Stimulated activated CD4-positive, alpha-beta T cell treated with anti-CD3 and anti-CD28 coated beads, Interleukin-4, amount 100 ng/mL, for 4 hours (primary cell): ENCODE results near the gene MEGF10.
"Not testable (repeated sequence)": the region's sequence is repeated elsewhere in the genome, so short reads cannot be mapped to it uniquely, and the experiment has no call there.

ENCODE experiments used
- DNase-seq, 2 experiments: peaks; one replicate each; pipeline ENCODE4 v3.0.0-alpha.2; 2020

Gene MEGF10

DNA sequence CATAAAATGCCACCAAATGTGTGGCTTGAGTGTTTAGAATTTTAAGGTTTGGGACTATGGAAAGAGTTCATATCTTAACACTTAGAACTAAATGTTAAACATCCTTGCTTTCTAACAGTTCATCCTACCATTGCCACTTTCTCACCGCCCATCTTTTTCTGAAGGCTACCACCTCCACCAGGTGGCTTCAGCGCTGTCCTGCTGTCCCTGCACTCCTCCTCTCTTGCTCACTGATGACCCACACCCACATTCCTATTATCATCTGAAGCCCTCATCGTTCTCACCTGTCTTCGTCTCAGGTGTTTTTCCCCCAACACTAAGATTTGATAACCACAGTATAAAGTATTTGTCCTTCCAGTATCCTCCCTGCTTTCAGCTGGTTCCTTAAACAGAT, 7.4 kb downstream of the MEGF10 start:
- DNase-seq = no peak

DNA sequence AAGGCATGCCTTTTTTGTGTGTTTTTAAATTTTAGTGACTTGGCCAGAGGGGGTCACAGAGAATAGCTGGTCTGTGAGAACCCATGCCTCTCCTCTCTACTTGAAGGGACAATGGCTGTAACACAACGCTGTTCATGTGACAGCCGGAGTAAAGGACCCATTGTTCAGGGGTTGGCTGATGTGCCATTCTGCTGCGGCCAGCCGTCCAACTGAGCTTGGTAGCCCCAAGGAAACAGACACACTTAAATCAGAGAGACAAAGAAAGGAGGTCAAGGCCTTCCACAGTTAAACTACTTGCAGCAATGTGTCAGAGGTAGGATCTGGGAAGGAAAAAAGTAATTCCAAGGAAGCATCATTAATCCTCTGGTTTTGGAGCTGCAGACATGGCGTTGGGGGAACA, 8.1 kb downstream of the MEGF10 start:
- DNase-seq = no peak

- no peak for DNase-seq
Observed at GRCh38 chr5:127299678-127300077, 9.1 kb downstream of the MEGF10 start.

DNA sequence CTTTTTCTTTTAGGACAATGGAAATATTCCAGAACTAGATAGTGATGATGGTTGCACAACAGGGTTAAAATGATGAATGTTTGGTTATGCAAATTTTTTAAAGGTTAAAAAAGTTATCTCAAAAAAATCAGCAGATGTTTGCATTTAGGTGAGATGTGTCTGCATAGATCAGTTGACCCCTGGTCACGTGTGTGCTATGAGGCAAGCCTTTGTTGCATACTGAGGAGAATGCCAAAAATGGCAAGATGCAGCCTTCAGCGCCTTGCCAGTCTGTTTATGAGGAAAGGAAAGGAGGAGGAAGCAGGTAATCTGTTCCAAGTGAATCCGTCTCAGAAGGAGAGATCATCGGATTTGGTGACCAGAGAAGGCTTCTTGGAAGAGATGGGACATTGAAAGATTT, 11.9 kb downstream of the MEGF10 start:
- no peak for DNase-seq

- no peak for DNase-seq
Observed at GRCh38 chr5:127303404-127303803, 12.8 kb downstream of the MEGF10 start.

- no peak for DNase-seq
Observed at GRCh38 chr5:127305493-127305892, 14.9 kb downstream of the MEGF10 start.

GRCh38 chr5:127306036-127306435, 15.4 kb downstream of the MEGF10 start:
- DNase-seq = no peak

DNA sequence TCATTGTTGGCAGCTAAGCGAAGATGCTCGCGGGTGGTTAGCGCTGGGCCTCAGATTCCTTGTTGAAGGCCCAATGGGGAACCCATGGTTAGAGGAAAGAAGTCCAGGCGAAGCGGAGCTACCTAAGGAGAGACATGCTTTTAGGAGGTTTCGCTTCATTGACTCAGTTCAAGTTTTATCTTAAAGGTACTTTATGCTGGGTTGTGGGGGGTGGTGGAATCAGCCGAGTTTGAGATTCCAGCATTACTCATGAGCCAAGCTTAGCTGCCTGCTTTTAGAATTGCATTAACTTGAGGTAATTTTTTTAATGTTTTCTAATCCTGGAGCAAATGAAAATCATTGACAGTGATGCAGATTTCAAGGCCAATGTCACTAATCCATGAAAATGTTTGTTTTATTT, 16.1 kb downstream of the MEGF10 start:
- DNase-seq = no peak

DNA sequence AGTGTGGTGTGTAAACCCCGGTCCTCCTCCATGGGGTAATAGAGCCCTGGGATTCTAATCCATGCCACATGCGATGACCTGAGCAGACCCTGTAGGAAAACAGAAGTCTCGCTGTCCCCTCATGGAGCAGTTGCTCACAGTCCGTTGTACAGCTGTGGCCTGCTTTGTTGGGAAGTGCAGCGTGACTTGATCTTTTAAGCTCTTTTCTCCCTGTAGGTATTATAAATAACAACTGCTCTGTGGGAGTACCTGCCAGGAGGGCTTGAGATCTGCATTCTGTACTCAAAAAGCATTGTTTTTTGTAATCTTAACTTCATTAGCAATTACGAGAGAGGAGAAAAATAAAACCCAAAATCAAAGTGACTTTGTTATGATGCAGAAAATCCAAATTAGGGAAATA, 17.3 kb downstream of the MEGF10 start:
- no peak for DNase-seq

DNA sequence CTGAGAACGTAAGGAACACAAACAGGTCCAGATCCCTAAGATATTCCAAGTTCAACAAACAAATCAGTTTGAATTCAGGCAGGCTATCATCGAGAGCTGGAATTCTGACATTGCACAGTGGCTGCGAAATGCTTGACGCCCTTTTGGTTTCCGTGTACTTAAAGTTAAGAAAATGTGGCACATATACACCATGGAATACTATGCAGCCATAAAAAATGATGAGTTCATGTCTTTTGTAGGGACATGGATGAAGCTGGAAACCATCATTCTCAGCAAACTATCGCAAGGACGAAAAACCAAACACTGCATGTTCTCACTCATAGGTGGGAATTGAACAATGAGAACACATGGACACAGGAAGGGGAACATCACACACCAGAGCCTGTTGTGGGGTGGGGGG, 17.7 kb downstream of the MEGF10 start:
- not testable (repeated sequence) for DNase-seq

GRCh38 chr5:127308945-127309344, 18.3 kb downstream of the MEGF10 start:
- DNase-seq = no peak

DNA sequence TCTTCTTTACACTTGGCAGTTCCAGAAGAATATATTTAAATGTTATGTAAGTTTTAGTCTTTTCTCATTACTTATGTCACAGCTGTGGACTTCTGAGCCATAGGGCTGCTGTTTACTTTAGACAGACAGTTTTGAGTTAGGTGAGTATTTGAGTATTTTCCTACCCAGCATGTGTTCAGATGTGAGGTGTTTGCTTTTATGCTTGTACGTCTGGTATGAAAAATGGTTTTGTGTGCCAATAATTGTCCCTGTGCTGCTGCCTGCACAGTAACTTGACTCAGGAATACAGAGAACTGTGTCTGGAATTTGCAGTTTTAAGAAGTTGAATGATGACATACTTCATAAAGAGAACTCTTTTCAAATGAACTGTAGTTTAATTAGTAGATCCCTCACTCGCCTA, 20.8 kb downstream of the MEGF10 start:
- DNase-seq = no peak

DNA sequence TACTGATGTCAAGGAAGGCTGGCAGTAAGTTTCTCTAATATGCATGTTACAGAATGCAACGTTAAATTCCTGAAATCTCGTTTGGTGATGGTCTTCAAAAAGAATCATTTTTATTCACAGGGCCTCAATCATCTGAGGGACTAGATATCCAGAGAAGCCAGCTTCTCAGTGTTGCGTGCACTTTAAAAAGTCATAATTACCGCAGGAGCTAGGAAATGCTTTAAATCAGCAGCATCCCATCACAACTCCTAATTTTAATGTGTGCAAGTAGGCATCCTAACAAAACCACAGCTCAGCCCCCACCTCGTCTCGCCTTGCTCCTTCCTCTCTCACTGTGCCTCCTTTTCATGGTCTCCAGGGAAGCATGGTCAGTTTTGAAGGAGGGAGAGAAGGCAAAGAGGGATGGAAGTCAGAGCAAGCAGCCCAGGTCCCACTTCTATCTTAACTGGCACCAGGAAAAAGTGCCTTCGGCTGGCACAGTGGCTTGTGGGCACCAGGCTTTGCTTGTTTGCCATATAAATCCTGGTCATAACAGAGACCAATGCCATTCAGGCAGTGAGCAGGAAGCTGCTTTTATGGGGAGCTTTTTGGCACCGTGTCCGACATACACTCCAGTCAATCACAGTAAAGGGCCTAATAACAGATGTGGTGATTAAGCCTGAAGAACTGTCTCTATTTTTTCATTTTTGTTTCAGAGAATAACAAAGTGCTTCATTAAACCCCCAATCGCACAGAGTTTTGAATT, 21.4 kb downstream of the MEGF10 start:
- DNase-seq = no peak

- no peak for DNase-seq
Observed at GRCh38 chr5:127313379-127313778, 22.8 kb downstream of the MEGF10 start.

DNA sequence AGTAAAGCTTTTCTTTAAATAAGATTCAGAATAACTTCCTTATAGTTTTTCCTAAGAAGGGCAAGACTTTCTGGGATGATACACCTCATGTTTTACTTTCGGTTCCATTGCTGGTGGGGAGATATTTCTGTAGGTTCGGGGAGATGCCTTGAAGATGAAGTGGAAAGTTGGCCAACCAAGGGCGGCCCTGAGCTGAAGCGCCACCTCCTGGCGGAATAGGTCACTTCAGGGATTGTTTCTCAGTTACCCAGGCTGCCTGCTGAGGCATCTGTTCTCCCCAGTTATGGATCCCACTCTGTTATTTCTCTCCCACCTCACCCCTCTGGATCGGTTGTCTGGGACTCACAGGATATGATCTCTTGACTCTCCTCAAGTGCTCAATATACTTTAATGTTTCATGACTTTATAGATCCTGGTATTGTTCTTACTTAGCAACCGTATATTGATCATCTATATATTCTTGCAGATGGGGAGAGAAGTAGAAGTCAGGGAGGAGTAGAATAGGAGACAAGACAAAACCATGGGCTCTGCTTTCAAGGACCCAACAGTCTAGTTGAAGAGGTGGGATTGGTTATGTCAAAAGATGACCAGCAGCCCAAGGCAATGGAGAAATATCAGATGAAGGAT, 23.4 kb downstream of the MEGF10 start:
- peak; percentile 44 to 64 for DNase-seq

DNA sequence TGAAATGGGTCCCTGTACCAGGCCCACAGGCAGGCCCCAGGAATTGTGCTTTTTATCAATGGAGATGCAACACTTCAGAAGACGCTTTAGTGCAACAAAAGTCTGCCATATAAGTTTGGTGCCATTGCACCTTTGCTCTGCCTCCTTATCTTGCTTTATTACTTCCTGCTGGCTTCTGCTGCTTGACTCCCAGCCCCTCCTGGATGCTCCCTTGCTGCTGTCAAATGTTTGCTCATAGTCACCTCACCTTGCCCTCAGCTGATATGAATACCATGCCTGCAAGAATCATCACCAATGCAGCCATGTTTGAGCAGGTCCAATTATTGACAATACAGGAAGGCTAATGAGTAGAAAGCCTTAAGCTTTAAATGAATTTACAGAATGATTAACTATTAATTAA, 25.4 kb downstream of the MEGF10 start:
- no peak for DNase-seq

DNA sequence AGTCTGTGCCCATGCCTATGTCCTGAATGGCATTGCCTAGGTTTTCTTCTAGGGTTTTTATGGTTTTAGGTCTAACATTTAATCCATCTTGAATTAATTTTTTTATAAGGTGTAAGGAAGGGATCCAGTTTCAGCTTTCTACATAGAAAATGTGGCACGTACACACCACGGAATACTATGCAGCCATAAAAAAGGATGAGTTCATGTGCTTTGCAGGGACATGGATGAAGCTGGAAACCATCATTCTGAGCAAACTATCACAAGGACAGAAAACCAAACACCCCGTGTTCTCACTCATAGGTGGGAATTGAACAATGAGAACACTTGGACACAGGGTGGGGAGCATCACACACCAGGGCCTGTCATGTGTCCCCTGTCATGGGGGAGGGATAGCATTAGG, 26.8 kb downstream of the MEGF10 start:
- not testable (repeated sequence) for DNase-seq

DNA sequence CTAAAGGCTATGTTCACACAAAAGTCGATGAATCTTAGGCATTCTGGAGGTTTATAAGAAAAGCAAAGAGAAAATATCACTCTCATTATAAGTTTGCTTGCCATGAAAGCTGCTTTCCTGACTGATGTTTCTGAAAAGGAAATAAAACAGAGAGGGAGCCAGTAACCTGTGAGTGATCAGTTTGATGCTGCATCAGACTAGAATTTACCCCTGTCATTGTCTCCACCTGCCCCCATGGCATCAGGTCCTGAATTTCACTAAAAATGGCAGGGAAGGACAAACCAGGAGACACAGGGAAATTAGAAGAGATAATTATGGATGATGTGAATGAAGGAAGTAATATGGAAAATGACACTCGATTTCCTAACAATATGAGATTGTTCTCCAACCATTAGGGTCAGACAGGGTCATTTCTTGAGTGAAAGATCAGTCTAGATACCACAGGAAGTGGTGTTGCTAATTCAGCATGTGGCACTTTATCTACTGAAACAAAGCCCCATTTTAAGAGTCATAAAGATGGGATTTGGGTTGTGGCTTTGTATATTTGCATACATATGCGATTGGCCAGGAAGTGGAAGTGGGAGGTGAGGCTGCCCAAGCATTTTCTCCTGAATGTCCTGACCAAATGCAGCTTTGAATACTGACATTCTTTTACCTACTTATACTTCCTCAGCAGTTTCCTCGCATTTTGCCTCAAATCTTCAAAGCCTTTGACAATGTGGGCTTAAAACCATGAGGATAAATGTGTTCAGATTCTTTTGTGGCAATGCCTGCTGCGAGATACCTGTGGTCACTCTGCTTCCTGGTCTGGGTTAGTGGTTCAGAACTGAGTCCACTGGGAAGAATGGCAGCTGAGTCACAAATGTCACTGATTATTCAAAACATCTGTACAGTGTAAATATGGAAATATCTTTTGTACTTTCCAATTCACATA, 29.7 kb downstream of the MEGF10 start:
- no peak for DNase-seq

- no peak for DNase-seq
Observed at GRCh38 chr5:127321465-127321864, 30.9 kb downstream of the MEGF10 start.

- DNase-seq = no peak
Observed at GRCh38 chr5:127322403-127322802, 31.8 kb downstream of the MEGF10 start.

- no peak for DNase-seq
Observed at GRCh38 chr5:127324756-127325155, 34.2 kb downstream of the MEGF10 start.

DNA sequence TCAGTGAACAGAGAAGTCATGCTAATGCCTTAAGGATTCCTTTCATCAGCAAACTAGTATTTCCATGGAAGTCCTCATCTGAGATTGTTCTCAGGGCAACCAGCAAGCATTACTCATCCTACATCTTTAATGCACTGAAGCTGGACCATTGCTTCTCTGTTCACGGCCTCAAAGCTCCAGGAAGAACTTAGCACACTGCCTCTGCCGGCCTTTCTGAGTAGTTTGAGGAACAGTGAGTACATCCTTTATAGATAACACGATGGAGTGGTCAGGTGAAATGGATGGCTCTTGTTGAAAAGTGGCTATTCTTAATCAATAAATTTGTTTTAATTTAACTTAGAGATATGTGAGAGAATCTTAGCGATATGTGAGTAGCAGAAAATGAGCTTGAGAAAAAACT, 35.8 kb downstream of the MEGF10 start:
- DNase-seq = no peak

DNA sequence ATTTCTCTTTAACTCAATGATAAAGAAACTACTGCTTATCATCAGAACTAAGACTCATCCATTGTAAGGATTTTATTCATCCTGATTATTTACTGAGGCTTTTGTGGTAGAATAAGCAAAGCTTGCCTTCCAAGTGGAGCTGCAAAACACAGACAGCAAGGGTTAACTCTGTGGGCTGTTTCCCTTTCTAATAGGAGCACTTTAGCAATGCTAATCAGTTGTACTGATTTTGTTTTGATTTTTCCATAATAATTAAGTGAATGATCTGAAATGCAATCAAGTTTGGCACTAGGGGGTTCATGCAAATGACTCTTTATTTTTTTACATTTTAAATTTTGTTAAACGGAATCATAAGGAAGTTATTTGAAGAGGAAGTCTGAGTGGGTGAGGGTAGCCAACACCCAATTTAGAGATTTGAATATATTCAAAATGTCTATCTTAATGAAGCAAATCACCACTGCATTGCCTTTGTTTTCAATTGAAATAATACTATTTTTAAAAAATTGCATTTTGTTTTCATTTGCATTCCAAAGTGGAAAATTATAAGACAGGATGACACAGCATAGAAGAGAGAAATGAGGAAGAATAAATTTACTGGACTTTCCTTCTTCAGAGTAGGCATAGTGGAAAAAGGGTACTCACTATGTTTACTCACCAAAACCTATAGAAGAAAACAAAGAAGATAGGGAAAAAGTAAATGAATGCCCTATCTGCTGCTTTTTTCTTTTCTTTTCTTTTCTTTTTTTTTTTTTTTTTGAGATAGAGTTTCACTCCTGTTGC, 36.6 kb downstream of the MEGF10 start:
- DNase-seq = no peak
